Heart right ventricle (tissue), 16 donors: ENCODE data around the gene FGD4. TPM values are rescaled to one million over a fixed set of nuclear protein-coding genes. Genes with fewer than 3 reads are reported as not detected.

Experiments
- ATAC-seq, 8 donors: fragments of 200-7000 bp; cut with Tn5 transposase; one replicate each; pipeline ENCODE4 v1.9.1; 2020; ENCODE audit warnings: mild to moderate bottlenecking in 8 of 8, moderate library complexity in 8 of 8, moderate number of reproducible peaks in 1 of 8
- DNase-seq, 2 donors: peaks; one replicate each; pipeline ENCODE4 v3.0.0-alpha.2; 2020
- H3K27ac ChIP-seq, 10 donors: fragments of 200-600 bp; sonication (generic) in 2 of 10; one replicate each; pipeline versions ENCODE4 v1.5.0 to v1.8.0; 2020 to 2022; ENCODE audit warnings: mild to moderate bottlenecking in 3 of 10
- H3K27me3 ChIP-seq, 7 donors: fragments of 200-600 bp; one replicate each; pipeline ENCODE4 v1.8.0; 2021 to 2022; ENCODE audit warnings: mild to moderate bottlenecking in 2 of 7
- H3K36me3 ChIP-seq, 9 donors: fragments of 200-600 bp; sonication (generic) in 1 of 9; one replicate each; pipeline versions ENCODE4 v1.5.0 to v1.8.0; 2020 to 2022; ENCODE audit warnings: mild to moderate bottlenecking in 2 of 9
- H3K4me1 ChIP-seq, 9 donors: fragments of 200-600 bp; sonication (generic) in 1 of 9; one replicate each; pipeline versions ENCODE4 v1.5.0 to v1.8.0; 2020 to 2022; ENCODE audit warnings: mild to moderate bottlenecking in 4 of 9
- H3K4me3 ChIP-seq, 10 donors: fragments of 200-600 bp; sonication (generic) in 2 of 10; one replicate each; pipeline versions ENCODE4 v1.5.0 to v1.8.0; 2020 to 2022; ENCODE audit warnings: mild to moderate bottlenecking in 7 of 10, moderate library complexity in 2 of 10
- H3K9me3 ChIP-seq, 11 donors: fragments of 200-600 bp in 10 of 11; sonication (generic) in 2 of 11; one replicate each; pipeline versions ENCODE4 v1.5.0 to v1.8.0; 2013 to 2022; ENCODE audit warnings: mild to moderate bottlenecking in 2 of 11, control low read depth in 1 of 11, moderate library complexity in 1 of 11
- WGBS, 2 donors: extraction: QIAGEN DNeasy Blood & Tissue Kit; methylation state at CpG; one replicate each; pipeline ENCODE4 v1.1.7; 2013; ENCODE audit warnings: inconsistent platforms in 1 of 2; 5-methylcytosine and 5-hydroxymethylcytosine counted together
- intact Hi-C, 10 donors: fragments of 100-400 bp; cut with DNase I; formaldehyde crosslinking; loops; one replicate each; pipeline versions ENCODE4 v1.11.1 to v1.14.2; 2022
- polyA plus RNA-seq, 2 donors: library from polyadenylated mRNA; stranded (reverse); fragments of 200-250 nt; gene quantifications; one replicate each; pipeline ENCODE4 v1.2.3, GENCODE V29; 2013
- total RNA-seq, 10 donors: library from RNA; stranded (reverse); fragmentation: NEBNext Ultra II Directional in 3 of 10; extraction: Animal tissue kit (Norgen Biotek cat#: 25700) in 3 of 10; gene quantifications; one replicate each; pipeline versions ENCODE4 v1.2.1 to v1.2.4, GENCODE V29; 2021 to 2023
- TF ChIP-seq, protein P1 (sequence below), 9 donors: fragments of 200-600 bp; sonication (generic) in 2 of 9; IDR thresholded peaks; one replicate each; pipeline versions ENCODE4 v1.5.0 to v1.8.0; 2021 to 2022; ENCODE audit warnings: antibody characterized with exemption in 9 of 9, mild to moderate bottlenecking in 5 of 9, moderate library complexity in 1 of 9
- donor health status: Arrhythmogenic right ventricular cardiomyopathy.
- donor health status: ischemic (EF 13 %, LVEDD 7.1; RV severe dilation, severe dysfunction).
- donor health status: healthy with polysubstance abuse.
- donor health status: DM: no; HTN: yes; CAD: no.
- donor health status: DM: no; HTN: no; CAD: no.
- donor health status: ischemic (EF 25% LVEDD 6.9; RV normal size, moderate dysfunction).
- donor health status: ischemic (EF 25% LVEDD 5.7; RV mildly dilated, moderate dysfunction).
- donor health status: healthy.
- donor health status: DM: yes; HTN: yes; CAD: no.
- donor health status: Ischemic cardiomyopathy.
- donor health status: ischemic (EF 35%, LVEDD 5.7; RV mildly dilated, moderate dysfunction).
- donor health status: nonischemic (EF 11% LVEDD 7.7; RV severe dilation, severe dysfunction).
- donor health status: DM: yes; HTN: yes; CAD: no.
- donor health status: PGD.
- donor health status: ischemic (EF 29% LVEDD 5.4; RV normal size, mild dysfunction).
- donor health status: nonischemic (EF 23%, LVEDD 6.1; RV moderate dilation, normal function).

Gene FGD4
- total and polyA plus RNA-seq, 12 donors: 2.6 to 36.9 (median 25.5) TPM

- no peaks in the 10 kb centered on the region for H3K27me3 ChIP-seq
- H3K9me3 ChIP-seq: peaks cover 0 to 24% (median 0%) of the 10 kb centered on the region in 11 donors
- no peak for ATAC-seq
- no peak overlapping the region for H3K4me3 ChIP-seq
- H3K36me3 ChIP-seq: no peaks in the 10 kb centered on the region
- intact Hi-C loops: no loop called here
- DNase-seq: no peak
- TF ChIP-seq, protein P1, sequence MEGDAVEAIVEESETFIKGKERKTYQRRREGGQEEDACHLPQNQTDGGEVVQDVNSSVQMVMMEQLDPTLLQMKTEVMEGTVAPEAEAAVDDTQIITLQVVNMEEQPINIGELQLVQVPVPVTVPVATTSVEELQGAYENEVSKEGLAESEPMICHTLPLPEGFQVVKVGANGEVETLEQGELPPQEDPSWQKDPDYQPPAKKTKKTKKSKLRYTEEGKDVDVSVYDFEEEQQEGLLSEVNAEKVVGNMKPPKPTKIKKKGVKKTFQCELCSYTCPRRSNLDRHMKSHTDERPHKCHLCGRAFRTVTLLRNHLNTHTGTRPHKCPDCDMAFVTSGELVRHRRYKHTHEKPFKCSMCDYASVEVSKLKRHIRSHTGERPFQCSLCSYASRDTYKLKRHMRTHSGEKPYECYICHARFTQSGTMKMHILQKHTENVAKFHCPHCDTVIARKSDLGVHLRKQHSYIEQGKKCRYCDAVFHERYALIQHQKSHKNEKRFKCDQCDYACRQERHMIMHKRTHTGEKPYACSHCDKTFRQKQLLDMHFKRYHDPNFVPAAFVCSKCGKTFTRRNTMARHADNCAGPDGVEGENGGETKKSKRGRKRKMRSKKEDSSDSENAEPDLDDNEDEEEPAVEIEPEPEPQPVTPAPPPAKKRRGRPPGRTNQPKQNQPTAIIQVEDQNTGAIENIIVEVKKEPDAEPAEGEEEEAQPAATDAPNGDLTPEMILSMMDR (IDR thresholded peaks at IDR 0.05): no peak
- H3K27ac ChIP-seq: peak overlapping the region in 1 of 10 donors; percentile 57
- peaks cover 4 to 29% (median 11%) of the 10 kb centered on the region in 9 donors for H3K4me1 ChIP-seq
These were observed 24.2 kb downstream of the FGD4 start for GRCh38 chr12:32423559-32423958.

DNA sequence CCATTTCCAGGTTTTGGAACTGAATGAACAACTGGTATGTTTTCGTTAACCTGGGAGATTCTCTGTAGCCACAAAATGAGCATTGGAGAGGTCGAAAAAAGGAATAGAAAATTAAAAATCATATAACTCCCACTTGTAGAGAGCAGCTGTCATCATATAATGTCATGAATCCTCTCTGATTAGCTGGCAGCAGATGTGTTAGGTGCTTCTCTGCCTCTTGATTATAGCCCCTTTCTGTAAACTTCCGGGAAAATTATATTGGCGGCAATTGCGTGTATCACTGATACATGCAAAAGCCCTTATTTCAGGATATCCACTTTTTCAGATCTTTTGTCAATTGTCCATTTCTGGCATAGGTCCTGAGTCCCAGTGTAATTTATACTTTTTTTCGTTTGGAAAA is 31.7 kb downstream of the FGD4 start:
- WGBS, 2 donors: 72 to 74% methylated on average over 6 of the region's 6 CpGs
- H3K9me3 ChIP-seq: peaks cover 0 to 33% (median 0%) of the 10 kb centered on the region in 11 donors
- peaks cover 0 to 8% (median 0%) of the 10 kb centered on the region in 9 donors for H3K36me3 ChIP-seq
- TF ChIP-seq, protein P1 (IDR thresholded peaks at IDR 0.05): no peak
- ATAC-seq (no peak), DNase-seq (no peak)
- no peak overlapping the region for H3K4me3 ChIP-seq
- no peak overlapping the region for H3K27ac ChIP-seq
- no peaks in the 10 kb centered on the region for H3K27me3 ChIP-seq
- intact Hi-C loops: no loop called here
- H3K4me1 ChIP-seq: no peaks in the 10 kb centered on the region

DNA sequence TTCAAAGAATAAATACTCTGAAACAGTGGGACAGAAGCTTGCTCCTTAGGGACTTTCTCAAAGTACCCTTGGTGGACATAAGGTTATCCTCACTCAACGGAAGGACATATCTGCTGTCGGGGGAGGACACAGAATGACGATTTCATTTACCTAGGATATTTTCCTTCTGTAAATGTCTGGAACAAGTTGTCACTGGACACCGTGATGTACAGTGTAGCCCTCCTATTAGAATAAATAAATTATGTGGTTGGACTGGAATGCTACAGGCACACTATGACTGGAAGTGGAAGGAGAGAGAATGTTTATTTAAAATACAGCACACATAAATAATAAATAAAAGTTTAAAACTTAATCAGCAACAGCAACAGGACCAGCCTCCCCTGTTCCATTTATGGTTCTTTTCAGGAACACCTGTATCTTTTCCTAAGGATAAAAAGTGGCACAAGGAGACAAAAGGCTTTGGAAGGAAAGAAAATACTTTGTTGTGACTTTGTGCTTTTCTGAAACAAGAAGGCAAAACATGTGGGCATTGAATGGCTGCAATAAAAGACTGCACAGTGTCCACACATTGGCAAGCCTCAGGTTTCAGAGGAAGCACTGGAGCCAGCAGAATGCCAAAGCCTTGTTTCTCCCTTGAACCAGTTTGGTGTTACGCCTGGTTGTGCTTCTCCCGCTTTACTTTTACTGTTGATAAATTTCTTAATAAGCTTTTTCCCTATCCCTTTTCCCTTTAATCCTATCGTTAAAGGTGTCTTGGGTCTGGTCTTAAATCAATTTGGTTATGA is 36.8 kb downstream of the FGD4 start:
- H3K4me3 ChIP-seq: no peak overlapping the region
- intact Hi-C loops: no loop called here
- 72 to 78% methylated on average over 7 of the region's 7 CpGs for WGBS, 2 donors

GRCh38 chr12:32437095-32437515 is 37.7 kb downstream of the FGD4 start:
- intact Hi-C loops: no loop called here
- H3K4me1 ChIP-seq: peaks cover 0 to 22% (median 11%) of the 10 kb centered on the region in 9 donors
- no peak overlapping the region for H3K27ac ChIP-seq
- WGBS, 2 donors: 78 to 79% methylated on average over 9 of the region's 9 CpGs
- no peak for ATAC-seq
- H3K4me3 ChIP-seq: no peak overlapping the region
- H3K9me3 ChIP-seq: no peaks in the 10 kb centered on the region
- H3K27me3 ChIP-seq: no peaks in the 10 kb centered on the region
- TF ChIP-seq, protein P1 (IDR thresholded peaks at IDR 0.05): no peak
- DNase-seq: no peak
- no peaks in the 10 kb centered on the region for H3K36me3 ChIP-seq

More for the DNA sequence above, 36.8 kb downstream of the FGD4 start:
- Histone ChIP-seq H3K27ac (no peak overlapping the region), H3K4me1 (peaks cover 0 to 19% (median 11%) of the 10 kb centered on the region in 9 donors), H3K36me3 (no peaks in the 10 kb centered on the region), H3K9me3 (no peaks in the 10 kb centered on the region), H3K27me3 (no peaks in the 10 kb centered on the region)
- TF ChIP-seq, protein P1 (IDR thresholded peaks at IDR 0.05): no peak
- DNase-seq: no peak
- no peak for ATAC-seq
